ENCODE measurements around the gene TNNT1. TPM values are rescaled to one million over a fixed set of nuclear protein-coding genes. Genes with fewer than 3 reads are reported as not detected.
"Not testable (repeated sequence)": the region's sequence is repeated elsewhere in the genome, so short reads cannot be mapped to it uniquely, and the experiment has no call there.

The TNNT1 gene
- total RNA-seq, 2 donors from 2014 or later, result not detected

- no peak for ATAC-seq (ENCODE audit: insufficient number of reproducible peaks, low FRiP score, low read depth)
- Histone ChIP-seq H3K36me3 (no peaks in the 10 kb centered on the region), H3K27me3 (replicated peaks; ENCODE audit: insufficient read depth) (peaks cover 3% of the 10 kb centered on the region), H3K4me3 (no peak overlapping the region), H3K4me1 (ENCODE audit: control insufficient read depth in 1 of 2, low read depth in 2 of 2) (peaks cover 0 to 6% of the 10 kb centered on the region in 2 donors), H3K9me3 (no peaks in the 10 kb centered on the region), H3K27ac (no peak overlapping the region)
- no peak for DNase-seq (ENCODE audit: low spot score)
- TF ChIP-seq CTCF (IDR thresholded peaks at IDR 0.05), result no peak
Observed at GRCh38 chr19:55156202-55157063, 7.4 kb upstream of the TNNT1 start.

- H3K27ac ChIP-seq; ATAC-seq (ENCODE audit: insufficient number of reproducible peaks, low FRiP score, low read depth); H3K27me3 ChIP-seq (replicated peaks; ENCODE audit: insufficient read depth); H3K36me3 ChIP-seq; DNase-seq (ENCODE audit: low spot score); H3K4me3 ChIP-seq; H3K4me1 ChIP-seq (ENCODE audit: control insufficient read depth in 1 of 2, low read depth in 2 of 2); H3K9me3 ChIP-seq: not testable (repeated sequence)
Observed at GRCh38 chr19:55155784-55156183, 6.8 kb upstream of the TNNT1 start.

GRCh38 chr19:55153652-55154264 is 4.8 kb upstream of the TNNT1 start:
- no peaks in the 10 kb centered on the region for H3K9me3 ChIP-seq
- DNase-seq (ENCODE audit: low spot score) (no peak), ATAC-seq (ENCODE audit: insufficient number of reproducible peaks, low FRiP score, low read depth) (no peak)
- H3K4me3 ChIP-seq, result no peak overlapping the region
- H3K27me3 ChIP-seq (replicated peaks; ENCODE audit: insufficient read depth), result no peaks in the 10 kb centered on the region
- peaks cover 0 to 6% of the 10 kb centered on the region in 2 donors for H3K4me1 ChIP-seq (ENCODE audit: control insufficient read depth in 1 of 2, low read depth in 2 of 2)
- H3K36me3 ChIP-seq, result no peaks in the 10 kb centered on the region
- no peak overlapping the region for H3K27ac ChIP-seq
- TF ChIP-seq CTCF (IDR thresholded peaks at IDR 0.05), result no peak

GRCh38 chr19:55152017-55152416 is 3.0 kb upstream of the TNNT1 start:
- no peak for TF ChIP-seq CTCF (IDR thresholded peaks at IDR 0.05)
- H3K27me3 ChIP-seq (replicated peaks; ENCODE audit: insufficient read depth), result peaks cover 4% of the 10 kb centered on the region
- no peak overlapping the region for H3K27ac ChIP-seq
- no peaks in the 10 kb centered on the region for H3K36me3 ChIP-seq
- ATAC-seq (ENCODE audit: insufficient number of reproducible peaks, low FRiP score, low read depth) (no peak), DNase-seq (ENCODE audit: low spot score) (no peak)
- H3K9me3 ChIP-seq, result no peaks in the 10 kb centered on the region
- peaks cover 0 to 6% of the 10 kb centered on the region in 2 donors for H3K4me1 ChIP-seq (ENCODE audit: control insufficient read depth in 1 of 2, low read depth in 2 of 2)
- no peak overlapping the region for H3K4me3 ChIP-seq

- no peak for TF ChIP-seq CTCF (IDR thresholded peaks at IDR 0.05)
- no peak for ATAC-seq (ENCODE audit: insufficient number of reproducible peaks, low FRiP score, low read depth)
Observed at GRCh38 chr19:55147545-55148251, 1.3 kb downstream of the TNNT1 start.

More at GRCh38 chr19:55147545-55148251, 1.3 kb downstream of the TNNT1 start:
- Histone ChIP-seq H3K27ac (no peak overlapping the region), H3K27me3 (replicated peaks; ENCODE audit: insufficient read depth) (peaks cover 4% of the 10 kb centered on the region), H3K9me3 (no peaks in the 10 kb centered on the region), H3K4me1 (ENCODE audit: control insufficient read depth in 1 of 2, low read depth in 2 of 2) (no peaks in the 10 kb centered on the region), H3K4me3 (no peak overlapping the region), H3K36me3 (no peaks in the 10 kb centered on the region)
- DNase-seq (ENCODE audit: low spot score), result no peak

All from thoracic aorta (tissue), 2 donors.